Muscle of arm (tissue), 12 donors: ENCODE measurements around the gene COL18A1. TPM values are rescaled to one million over a fixed set of nuclear protein-coding genes. Genes with fewer than 3 reads are reported as not detected.

Experiments
- DNase-seq: peaks from one replicate; pipeline ENCODE4 v3.0.0-alpha.2; 2013
- polyA plus RNA-seq, 12 donors: library from polyadenylated mRNA; unstranded; fragments of 120-200 nt; gene quantifications; one replicate each; pipeline ENCODE4 v1.2.1, GENCODE V29; 2013; ENCODE audit not compliant: insufficient read length in 12 of 12

Gene COL18A1
- polyA plus RNA-seq, 12 donors: 45.6 to 181 (median 71.3) TPM

DNA sequence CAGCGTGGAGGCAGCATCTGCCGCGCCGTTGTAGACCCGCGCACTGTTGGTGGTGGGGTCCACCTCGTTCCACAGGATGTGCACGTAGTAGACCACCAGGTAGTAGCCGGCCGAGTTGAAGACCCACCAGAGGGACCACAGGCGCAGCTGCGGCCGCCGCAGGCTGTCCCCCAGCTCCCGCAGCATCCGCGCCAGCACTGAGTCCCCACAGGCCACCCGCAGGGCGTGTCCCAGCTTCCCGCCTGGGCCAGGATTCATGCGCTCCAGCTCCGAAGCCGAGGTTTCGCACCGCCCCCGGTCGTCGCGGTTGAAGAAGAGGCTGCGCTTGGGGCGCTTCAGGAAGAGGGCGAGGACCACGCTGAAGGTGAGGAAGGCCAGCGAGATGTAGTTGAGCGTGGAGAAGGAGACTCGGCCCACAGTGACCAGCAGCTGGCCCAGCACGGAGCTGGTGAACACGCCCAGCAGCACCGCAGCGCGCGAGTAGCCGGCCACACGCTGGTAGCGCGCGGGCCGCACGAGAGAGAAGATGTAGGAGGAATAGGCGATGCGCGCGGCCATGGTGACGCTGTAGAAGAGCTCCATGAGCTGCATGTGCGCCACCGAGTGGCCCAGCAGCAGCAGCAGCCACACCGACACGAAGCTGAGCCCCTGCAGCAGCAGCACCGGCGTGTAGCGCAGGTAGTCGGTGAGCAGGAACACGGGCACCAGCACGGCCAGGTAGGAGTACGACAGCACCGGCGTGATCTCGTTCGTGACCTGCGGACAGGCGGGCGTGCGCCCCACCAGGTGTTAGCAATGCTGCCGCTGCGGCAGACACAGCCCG is 126.6 kb downstream of the COL18A1 start:
- DNase-seq: no peak

DNA sequence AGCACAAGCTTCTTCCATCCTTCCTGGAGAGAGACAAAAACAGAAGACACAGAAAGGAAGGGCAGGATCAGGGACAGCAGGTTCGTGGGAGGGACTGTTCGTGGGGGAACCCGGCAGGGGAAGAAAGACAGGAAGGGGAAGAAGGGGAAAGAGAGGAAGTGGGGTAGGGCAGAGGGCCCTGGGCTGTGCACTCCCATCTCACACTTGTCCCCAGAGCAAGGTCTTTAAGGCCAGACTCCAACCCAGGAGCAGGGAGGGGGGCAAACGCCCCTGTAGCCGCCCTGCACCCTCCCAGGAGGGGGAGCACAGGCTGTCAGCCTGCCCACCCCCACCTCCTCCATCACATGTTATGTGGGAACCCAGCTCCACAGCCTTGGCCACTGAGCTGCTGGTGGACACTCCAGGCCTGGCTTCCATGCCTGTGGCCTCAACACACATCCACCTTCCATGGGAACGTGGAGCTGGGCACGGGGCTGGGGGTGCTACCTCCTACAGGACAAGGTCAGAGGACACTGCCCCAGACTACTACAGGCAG is 127.9 kb downstream of the COL18A1 start:
- no peak for DNase-seq

DNA sequence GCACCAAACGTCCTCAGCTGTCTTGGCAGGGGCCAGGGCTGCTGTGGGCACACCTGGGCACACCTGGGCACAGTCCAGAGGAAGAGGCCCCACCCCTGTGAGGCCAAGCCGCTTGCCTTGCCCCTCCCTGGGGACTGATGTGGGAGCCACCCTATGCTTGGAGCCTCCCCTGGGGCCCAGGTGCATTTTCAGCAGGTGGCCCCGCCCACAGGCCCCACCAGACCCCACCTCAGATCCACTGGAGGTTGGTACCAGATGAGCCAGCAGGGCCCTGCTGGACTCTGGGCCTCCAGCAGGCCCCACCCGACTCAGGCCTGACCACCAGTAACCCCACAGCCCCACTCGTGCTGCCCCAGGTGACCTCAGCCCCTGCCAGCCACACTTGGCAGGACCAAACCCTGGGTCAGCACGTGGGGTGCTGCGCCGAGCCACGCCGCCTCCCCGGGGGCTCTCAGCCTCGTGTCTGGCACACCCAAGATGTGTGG is 128.4 kb downstream of the COL18A1 start:
- DNase-seq: no peak

DNA sequence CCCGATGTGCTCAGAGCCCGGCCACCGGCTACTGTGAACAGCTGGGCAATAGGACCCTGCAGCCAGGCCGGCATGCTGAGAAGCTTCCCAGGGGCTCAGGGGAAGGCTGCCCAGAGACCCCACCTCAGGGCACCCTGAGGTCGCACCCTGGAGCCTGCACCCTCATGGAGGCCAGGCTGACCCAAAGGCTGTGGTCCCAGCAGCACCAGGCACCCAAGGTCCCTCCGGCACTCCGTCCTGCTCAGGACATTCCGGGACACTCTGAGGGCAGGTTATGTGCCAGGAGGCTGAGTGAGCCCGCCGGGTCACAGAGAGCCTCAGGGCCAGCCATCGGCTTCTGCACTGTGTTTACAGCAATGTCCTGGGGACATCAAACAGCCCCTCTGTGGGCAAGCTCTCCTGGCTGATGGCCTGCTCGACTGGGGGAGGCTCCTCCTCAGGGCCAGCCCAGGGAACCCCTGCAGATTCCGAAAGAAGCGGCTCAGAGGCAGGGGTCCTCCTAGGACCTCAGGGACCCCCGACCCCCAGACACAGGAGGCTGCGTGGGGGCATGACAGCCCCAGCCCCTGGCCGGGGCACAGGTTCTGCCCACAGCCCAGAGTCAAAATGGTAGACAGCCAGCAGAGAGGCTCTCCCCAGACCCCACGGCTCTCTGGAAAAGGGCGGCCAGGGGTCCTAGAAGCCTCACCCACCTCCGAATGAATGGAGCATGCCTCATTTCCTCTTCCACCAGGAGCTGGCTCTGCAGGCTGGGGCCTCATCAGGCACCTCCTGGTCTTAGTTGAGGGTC is 129.1 kb downstream of the COL18A1 start:
- no peak for DNase-seq

DNA sequence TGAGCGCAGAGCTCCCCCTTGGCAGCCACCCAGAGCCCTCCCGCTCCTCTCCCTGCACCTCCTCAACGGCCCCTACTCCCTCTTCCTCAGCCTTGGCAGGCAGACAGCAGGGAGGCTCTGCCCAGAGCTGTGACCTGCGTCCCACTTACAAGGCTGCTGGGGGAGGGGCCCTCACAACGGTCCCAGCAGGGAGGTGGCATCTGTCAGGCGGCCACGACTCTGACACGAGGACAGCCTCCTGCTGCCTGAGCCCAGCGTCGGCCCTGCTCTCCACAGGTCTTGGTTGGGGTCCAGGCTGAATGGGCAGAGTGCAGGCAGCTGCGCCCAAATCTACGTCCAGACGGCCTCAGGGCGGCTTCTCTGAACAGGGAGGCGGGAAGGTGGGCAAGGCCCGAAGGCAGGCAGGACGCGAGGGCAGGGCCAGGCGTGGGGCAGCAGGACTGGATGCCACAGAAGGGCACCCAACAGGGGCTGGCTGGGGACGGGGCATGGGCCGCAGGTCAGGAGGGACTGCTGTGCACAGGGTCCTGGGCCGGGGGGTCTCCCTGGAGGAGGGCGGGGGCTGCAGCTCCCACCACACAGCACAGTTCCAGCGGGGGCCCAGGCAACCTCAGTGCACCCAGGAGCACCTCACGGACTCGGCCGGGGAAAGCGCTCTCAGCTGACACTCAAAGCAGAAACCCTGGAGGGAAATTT is 129.8 kb downstream of the COL18A1 start:
- no peak for DNase-seq

DNA sequence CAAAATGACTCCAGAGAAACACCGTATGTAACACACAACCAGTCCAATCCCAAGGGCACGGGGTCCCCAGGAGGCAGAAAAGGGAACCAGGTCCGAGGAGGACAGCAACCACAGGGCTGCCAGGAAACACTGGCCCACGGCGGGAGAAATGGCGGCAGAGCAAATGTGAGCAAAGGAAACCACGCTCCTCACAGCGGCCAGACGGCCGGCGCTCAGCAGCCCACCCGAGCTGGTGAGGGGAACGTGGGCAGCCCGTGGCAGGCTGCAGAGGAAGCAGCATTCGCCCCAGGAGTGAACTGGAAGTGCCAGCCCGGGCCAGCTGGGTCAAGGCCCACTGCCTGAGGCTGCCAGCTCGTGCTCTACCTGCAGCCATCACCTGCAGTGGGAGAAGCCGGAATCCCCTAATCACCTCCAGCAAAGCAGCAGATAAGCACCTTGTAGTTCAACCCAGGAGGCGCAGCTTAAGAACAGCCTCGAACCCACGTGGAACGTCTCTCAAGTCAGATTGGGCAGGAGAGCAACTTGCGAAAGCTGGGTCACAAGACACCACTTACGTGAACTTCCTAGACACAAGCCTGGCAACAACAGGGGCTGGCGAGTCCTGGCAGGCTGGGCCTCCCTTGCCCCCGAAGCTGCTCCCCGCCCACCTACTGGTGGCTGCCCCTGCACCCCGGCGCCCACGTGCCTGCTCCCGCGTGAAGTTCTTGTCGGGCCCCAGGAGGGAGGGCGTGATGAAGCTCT is 130.5 kb downstream of the COL18A1 start:
- no peak for DNase-seq

DNA sequence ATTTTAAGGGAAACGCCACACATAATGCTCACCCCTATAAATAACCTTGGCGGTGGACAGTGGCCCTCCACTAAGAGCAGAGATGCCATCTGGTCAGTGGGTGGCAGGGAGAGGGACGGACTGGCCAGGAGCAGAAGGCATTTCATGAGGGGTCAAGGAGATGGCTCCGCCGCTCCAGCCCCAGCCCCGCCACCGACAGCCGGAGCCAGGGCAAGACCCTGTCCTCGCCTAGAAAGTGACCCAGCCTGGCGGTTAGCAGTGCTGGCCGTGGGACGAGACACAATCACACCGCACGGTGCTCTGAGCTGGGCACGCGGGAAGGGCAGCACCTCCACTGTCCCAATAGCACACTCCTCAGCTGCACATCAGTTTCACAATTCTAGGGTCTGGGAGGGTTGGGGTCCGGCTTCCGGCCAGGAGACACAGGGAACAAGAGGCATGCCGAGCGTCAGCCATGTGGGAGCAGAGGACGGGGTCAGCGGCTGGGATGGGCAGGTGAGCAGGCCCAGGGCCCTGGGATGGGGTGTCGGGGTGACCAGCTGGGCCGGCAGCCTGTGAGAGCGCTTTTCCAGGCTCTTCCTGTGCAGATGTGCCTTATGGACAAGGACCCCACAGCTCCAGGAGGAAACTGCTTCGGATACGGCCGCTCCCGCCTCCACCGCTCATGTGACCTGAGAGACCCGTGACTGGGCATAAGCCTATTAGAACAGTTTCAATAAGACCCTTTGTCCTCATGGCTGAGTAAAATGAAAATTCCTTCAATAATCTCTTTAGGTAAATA is 131.5 kb downstream of the COL18A1 start:
- no peak for DNase-seq

DNA sequence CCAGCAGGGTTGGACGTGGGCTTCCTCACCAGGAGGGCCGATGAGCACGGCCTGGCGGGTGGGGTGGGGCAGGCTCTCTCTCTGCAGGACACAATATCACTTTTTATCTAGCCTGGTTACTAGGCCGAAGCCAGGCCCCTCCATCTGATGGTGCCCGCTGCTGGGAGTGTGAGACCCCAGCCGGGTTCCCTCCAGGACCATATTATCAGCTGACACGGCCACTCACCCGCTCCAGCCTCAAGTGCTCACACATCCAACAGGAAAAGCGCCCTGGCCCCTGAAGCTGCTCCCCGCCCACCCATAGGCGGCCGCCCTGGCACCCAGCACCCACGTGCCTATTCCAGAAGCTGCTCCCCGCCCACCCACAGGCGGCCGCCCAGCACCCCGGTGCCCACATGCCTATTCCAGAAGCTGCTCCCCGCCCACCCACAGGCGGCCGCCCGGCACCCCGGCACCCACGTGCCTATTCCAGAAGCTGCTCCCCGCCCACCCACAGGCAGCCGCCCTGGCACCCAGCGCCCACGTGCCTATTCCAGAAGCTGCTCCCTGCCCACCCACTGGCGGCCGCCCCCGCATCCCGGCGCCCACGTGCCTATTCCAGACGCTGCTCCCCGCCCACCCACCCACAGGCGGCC is 132.3 kb downstream of the COL18A1 start:
- no peak for DNase-seq

DNA sequence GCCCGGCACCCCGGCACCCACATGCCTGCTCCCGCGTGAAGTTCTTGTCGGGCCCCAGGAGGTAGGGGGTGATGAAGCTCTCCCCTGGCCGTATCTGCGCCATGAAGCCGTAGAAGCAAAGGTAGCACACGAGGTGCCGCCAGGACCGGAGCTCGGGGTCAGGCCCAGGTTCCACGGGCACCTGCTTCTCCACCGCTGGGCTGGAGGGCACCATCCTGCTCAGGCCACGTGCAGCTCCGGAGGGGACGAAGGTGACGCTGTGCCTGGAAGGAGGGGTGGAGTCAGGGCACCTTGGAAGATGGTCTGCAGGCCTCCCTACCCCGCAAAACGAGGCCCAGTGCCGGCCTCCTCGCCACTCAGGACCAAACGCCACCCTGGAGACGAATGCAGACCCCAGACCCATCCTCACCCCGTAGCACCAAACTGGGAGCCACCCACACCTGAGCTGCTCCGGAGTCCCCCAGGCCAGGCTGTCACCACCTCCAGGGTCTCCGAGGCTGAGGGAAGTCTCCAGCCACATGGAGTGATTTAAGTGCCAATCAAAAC is 132.9 kb downstream of the COL18A1 start:
- no peak for DNase-seq

DNA sequence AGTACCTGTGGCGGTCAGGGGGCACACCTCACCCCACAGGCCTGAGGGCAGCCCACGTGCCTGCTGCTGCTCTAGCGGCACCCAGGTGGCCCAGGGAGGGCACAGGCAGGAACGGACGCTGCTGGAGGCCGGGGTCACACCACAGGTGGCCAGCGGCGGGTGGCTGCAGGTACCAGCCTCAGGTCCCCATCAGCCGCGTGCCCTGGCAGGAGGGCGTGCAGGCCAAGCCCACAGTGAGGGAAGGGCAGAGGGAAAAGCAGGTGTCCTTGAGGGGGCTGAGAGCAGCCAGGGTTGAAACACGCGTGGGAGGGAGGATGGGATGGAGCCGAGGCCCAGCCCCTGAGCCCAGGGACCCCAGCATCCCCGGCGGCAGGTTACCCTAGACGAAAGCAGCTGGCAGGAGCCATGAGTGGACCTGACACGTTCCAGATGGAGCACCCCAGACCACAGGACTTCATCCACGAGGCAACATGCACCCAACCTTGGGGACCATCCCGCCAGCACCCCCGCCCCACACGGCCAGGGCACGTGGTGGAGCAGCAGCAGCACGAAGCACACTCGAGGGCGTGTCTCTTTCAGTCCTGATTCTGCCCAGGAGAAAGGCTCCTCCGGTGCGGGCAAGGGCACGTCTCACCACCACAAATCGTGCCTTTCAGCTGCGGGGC is 133.5 kb downstream of the COL18A1 start:
- DNase-seq: no peak

DNA sequence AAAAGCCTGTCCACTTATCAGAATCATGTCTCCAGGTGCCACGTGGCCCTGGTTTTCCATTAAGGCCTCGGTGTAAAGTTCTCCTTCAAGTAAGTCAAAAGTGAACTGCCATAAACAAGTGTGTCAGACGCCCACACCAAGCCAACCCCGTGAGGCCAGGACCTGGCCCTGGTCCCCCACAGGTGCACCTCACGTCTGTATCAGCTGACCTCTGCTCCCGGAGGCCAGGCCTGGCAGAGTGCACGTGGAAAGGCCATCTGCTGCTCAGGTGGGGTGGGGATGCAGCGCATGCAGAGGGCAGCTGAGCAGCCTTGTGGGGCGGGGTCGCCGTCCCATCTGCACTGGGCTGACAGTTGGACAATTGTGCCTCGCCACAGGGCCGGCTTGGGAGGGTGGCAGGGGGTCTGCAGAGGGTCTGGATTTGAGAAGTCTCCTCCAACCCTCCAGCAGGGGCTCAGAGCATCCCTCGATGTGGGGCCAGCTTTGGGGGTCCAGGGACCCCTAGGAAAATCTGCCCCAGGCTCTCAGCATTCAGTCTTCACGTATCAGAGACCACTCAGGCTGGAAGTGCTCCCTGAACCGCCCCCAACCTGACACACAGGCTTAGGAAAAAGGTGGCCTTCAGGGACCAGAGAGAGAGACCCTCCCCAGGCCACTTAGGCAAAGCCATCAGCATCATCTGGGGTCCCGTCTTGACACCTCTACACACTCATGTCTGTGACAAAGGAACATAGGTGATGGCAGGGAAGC is 134.3 kb downstream of the COL18A1 start:
- no peak for DNase-seq

DNA sequence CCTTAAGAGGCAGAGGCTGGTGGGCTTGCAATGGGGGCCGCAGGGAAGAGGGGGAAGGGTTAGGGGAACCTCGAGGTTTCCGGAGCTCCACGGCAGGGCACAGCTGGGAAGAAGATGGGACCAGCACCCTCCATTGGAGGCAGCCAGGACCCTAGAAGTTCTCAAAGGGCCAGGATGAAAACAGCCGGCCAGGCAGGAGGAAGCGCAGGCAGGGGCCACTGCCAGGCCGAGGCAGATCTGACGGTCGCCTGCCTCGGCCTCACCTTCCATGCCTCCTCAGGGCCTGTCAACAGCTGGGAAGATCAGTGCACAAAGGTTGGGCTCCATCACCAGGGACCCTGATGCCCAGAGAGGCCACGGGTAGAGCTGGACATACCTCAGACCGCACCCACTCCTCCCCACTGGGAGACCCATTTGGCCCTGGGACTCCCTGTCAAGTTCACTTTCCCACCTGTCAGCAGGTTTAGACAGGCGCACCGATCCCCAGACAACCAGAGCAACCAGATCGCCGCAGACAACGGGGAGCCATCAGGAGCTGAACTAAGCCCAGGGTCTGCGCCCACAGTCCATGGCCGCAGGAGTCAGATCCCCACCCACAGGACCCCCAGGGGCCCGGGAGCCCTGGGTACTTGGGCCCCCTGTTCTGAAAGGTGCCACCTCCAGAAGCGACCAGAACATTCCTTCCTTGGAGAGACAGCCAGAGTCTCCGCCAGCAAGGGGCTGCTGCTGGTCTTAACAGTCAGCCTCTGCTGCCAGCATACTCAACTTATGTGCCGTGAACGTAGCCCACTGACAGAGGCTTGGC is 135.0 kb downstream of the COL18A1 start:
- no peak for DNase-seq

DNA sequence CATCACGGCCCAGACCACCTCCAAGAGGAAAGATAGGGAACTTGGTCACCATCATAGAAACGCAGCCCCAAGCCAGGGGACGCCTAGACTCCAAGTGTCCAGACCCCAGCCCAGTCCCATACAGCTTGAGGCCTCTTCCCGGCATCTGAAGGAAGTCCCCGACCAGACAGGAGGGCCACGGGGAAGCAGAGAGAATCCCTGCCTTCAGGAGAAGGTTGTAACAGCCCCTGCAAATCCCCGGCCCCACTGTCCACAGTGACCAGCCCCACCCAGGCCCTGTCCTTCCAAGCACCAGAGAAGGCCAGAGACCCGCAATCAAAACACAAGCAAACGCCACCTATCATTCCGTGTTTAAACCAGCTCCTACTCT is 135.6 kb downstream of the COL18A1 start:
- no peak for DNase-seq

DNA sequence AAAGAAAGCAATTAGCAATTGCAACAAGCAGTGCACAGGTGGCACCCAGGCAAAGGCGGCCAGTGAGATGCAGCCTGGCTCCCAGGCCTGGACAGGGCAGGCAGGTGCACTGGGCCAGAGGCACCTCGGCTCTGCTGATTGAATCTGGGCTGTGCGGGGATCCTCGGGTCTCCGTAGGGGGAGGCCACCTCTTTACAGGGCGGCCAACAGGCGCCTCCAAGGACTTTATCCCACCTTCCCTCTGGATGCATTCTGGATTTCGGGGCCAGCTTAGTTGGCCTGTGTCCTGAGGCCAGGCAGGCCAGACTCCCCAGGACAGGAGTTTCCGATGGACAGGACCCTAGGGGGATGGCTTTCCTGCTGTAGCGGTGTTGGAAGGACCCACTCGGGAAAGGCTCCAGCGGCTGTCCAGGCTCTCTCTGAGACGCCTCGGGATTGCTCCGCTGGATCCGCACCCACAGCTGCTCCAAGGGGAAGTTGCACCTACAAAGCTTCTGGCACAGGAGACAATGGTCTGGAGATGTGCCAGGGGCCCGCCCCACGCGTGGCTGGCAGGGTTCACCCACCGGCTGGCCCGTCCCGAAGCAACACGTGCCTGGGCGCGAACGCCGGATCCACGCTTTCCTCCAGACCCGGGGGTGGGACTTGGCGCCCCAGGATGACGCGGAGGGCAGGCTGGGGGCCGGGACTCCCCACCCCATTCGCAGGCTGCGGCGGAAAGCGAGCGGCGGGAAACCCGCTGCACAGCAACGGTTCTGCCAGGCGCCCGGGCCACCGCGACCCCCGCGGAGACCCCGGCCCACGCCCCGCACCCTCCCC is 136.5 kb downstream of the COL18A1 start:
- peak; percentile 61 for DNase-seq

DNA sequence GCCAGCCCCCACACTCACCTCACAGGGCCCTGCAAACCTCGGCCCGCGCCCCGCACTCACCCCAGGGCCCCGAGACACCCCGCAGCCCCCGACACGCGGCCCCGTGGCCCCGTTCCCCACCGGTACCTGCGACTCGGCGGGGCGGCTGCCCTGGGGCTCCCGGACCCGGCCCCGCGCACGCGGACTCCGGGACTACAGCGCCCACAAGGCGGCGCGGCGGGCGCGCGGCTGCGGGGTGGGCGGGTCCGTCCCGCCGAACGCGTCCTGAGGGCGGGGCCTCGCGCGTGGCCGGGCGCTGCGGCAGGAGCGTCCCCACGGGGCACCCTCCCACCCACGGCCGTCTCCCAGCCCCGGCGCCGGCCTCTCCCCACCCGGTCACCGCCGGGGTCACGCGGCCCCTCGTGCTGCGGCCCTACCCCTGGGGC is 137.3 kb downstream of the COL18A1 start, which contains the start of gene SLC19A1:
TSS of gene SLC19A1 (minus strand) at position 199 of the 425 bp plus-strand sequence. CDS start 4,481 bp downstream, outside the sequence.
- DNase-seq: peak; percentile 53

DNA sequence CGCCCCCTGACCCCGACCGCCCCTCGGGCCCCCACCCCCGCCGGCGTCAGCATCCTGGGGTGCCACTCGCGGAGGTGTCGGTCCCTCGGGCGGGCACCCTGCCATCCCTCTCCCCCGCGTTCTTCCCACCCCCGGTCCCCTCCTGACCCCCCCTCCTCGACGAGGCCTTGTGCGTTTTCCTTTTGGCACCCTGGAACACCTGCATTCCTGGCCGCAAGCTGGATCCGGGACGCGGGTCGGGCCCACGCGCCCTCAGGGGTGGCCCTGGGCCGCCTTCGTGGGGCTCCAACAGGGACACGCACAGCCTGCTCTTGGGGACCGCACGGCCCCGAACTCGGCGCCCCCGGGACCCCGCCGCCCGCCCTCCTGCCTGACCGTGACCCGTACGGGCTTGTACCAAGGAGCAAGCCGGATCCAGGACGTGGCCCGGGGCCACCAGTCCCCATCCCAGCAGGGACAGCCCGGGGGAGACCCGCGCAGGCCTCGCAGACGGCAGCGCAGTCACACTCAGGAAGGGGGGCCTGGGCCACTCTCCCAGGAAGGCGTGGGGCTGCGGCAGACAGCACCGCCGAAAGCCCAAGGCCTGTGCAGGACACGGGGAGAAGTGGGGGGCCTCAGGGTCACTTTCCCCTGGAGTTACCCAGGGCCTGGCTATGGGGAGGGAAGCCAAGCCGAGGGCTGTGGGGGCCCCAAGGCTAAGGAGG is 137.9 kb downstream of the COL18A1 start:
- DNase-seq: no peak
